HG02943 (cell line): ENCODE measurements around the gene OR6B3.
"Not testable (repeated sequence)": the region's sequence is repeated elsewhere in the genome, so short reads cannot be mapped to it uniquely, and the experiment has no call there.

Source experiments
- ATAC-seq: cut with Tn5 transposase; IDR thresholded peaks from one replicate; pipeline ENCODE4 v1.9.1; 2021; ENCODE audit warnings: mild to moderate bottlenecking, low read depth, moderate library complexity; ENCODE audit not compliant: unreplicated experiment

OR6B3 gene

DNA sequence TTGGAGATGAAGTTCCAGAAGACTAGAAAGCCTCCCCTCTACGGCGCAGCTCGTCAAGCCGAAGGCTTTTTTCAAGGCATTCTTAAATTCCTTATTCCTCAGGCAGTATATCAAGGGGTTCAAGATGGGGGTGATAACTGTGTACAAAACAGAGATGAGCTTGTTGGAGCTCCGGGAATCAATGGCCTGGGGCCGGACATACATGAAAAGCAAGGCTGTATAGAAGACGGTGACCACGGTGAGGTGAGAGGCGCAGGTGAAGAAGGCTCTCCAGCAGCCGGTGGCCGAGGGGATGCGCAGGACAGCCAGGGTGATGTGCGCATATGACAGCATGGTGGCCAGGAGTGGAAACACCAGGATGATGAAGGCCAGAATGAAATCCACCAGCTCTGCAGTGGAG is 8.2 kb downstream of the OR6B3 start:
- ATAC-seq, result no peak

DNA sequence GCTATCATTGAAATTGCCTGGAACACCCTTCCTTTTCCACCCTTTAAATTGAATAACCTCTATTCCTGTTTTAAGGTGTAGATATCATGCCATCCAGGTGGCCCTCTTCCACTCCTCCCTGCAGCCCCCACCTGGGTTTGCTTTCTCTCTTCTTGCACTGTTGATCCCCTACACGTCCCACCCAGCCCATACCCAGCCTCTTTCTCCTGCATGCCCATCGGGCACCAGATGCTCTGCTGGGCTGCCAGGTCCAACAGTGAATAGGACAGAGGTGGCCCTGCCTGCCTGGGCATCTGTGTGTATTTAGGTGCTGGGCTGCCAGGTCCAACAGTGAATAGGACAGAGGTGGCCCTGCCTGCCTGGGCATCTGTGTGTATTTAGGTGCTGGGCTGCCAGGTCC is 9.2 kb downstream of the OR6B3 start:
- not testable (repeated sequence) for ATAC-seq

DNA sequence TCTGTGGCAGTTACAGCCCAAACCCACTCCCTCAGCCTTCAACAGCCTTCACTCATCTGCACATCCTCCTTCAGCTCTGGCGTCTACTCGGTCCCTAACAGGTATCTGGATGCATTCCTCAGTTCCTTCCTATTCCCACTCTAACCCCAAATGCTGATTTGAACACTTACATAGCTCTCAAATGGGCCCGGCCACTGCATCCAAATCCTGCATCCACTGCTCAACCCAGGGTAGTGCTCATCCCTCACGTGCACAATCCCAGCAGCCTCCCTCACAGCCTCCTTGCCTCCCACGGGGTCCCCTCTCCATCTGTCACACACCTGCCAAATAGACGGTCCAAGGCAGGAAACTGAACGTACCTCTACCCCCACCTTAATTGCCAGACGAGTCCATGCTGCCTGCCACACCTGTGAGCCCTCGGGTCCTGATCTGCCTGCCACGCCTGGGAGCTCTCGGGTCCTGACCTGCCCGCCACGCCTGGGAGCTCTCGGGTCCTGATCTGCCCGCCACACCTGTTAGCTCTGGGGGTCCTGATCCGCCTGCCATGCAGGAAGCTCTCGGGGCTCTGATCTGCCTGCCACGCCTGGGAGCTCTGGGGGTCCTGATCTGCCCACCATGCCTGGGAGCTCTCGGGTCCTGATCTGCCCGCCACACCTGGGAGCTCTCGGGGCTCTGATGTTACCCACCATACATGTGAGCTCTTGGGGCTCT is 9.9 kb downstream of the OR6B3 start:
- ATAC-seq, result no peak

DNA sequence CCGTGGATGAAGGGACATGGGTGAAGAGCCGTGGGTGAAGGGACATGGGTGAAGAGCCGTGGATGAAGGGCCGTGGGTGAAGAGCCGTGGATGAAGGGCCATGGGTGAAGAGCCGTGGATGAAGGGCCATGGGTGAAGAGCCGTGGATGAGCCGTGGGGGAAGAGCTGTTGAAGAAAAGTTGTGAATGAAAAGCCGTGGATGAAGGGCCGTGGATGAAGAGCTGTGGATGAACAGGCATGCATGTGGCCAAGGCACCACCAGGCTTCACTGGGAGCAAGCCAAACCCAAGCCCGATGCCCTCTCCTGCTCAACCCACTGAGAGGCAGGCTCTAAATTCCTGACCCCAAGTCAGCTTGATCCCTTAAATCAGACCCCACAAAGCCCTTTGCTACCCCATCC is 10.6 kb downstream of the OR6B3 start:
- no peak for ATAC-seq

DNA sequence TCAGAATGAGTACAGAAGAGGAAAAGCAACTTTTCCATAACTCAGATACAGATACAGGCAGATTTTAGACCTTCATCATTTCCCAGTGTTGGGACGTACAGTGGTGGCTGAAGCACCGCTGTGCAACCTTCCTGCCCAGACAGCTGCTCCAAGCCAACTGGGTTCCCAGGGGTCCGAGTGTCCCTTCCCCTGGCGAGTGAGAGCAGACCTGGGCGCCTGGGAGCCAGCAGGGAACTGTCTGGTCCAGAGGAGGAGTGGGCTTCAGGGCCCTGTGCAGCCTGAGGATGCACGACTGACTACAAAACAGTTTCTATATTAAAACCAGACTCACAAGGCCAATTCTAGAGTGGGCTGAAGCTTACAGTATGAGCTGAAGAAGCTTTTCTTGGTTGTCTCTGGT is 12.0 kb downstream of the OR6B3 start:
- ATAC-seq, result no peak

DNA sequence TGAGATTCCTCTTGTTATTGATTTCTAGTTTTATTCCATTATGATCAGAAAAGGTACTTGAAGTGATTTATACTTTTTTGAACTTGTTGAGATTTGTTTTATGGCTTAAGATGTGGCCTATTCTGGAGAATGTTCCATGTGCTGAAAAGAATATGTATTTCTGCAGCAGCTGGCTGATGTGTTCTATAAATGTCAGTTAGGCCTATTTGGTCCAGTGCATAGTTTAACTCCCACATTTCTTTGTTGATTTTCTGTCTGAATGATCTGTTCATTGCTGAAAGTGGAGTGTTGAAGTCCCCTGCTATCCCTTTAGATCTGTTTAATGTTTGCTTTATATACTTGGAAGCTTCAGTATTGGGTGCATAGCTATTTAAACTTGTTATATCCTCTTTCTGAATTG is 16.0 kb downstream of the OR6B3 start:
- ATAC-seq, result no peak

DNA sequence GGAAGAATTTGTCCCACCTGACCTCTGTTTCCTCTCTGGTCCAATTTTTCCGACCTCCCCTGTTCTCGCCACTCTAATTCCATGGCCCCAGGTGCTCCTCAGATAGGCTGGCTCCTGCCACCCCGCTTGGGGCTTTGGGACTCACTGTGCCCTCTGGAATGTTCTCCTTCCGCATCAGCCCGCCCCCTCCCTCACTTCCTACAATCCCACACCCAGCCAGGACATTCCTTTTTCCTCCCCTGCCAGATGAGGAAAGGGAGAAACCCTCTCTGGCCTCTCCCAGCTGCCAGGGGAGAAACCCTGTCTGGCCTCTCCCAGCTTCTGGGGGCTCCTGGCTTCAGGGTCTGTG is 20.0 kb downstream of the OR6B3 start:
- no peak for ATAC-seq

DNA sequence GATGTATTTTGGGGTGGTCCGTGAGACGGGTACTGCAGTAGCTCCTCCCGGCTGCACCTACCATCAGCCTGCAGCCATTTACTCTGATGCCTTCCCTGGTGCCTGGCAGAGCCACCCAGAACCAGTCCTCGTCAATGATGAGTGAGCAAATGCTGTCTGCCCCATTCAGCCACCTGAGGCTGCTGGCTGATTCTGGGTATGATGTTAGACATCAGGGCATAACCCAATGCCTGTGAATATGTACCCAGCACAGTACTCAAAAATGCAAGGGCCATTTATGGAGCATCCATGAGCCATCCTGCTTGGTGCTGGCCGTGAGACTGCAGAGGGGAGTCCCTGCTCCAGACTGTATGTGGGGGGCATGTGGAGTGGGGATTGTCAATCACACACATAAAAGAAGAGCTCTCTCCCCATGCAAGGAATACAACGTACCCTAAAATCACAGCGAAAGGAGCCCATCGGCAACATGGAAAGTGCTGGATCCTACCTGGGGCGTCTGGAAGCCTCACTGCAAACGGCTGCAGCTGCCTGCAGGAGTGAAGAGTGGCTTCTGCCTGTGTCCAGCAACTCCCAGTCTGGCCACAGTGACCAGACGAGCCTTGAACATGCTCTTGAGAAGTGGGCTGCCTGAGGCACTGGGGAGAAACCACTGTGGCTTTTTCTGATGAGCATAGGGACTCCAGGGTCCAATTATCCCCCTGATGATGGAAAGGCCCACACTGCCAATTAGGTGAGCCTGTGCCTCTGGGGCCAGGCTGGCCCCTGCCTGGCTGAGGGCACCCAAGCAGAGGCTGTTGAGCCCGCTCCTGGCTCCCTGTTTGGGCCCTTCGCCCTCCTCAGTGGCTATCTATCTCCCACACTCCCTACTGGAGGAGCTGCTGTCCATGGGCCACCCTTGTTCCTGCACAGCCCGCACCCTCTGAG is 20.7 kb downstream of the OR6B3 start:
- ATAC-seq, result no peak

DNA sequence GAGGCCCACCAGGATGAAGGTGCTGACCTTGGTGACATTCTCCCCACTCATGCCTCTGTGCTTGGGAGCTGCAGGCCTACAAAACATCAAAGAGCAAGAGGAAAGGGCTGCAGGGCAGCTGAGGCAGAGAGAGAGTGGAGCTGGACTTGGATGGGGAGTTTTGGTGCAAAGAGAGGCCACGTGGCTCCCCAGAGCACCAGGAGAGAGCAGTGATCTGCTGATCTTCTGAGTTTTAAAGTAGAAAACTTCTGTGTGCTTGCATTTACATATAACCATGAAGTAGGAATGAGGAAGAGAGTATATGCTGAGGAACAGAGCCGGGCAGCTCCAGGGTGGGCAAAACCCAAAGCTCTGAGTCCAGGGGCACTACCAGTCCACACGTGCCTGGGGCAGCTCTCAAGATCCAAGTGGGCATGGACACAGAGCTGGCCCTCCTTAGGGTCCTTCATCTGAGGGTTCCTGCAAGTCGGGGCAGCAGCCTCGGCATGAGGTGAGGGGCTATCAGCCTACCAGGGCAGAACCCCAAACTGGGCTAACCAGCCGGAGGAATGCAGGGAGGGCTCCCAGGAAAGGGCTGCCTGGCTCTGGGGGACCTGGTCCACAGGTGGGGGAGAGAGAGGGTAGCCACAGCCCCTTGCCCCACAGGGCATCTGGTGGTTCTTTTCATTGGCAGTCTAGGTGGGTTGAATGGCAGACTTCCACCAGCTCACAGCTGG is 22.8 kb downstream of the OR6B3 start, which contains the start of gene OR6B2:
OR6B2 (minus strand) TSS at position 51 of the 716 bp plus-strand sequence; CDS start at position 51, 0 bp downstream.
- no peak for ATAC-seq

DNA sequence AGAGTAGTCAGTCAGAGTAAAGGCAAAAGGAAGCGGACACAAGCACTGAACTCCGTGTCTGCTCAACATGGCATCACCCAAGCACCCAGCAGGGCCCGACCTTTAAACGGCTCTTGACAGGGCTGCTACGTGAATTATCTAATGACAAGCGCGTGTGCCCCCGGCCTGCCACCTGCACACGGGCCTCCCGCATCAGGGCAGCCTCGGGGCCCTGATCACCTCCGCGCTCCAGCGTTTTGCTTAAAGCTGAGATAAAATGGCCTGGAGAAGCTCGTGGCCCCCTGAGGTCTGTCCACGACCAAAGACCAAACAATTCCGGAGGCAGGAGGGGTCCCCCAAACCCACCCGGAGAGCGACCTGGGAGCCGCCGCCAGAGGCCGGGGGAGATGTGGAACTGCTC is 28.6 kb downstream of the OR6B3 start:
- ATAC-seq, result peak; percentile 24

DNA sequence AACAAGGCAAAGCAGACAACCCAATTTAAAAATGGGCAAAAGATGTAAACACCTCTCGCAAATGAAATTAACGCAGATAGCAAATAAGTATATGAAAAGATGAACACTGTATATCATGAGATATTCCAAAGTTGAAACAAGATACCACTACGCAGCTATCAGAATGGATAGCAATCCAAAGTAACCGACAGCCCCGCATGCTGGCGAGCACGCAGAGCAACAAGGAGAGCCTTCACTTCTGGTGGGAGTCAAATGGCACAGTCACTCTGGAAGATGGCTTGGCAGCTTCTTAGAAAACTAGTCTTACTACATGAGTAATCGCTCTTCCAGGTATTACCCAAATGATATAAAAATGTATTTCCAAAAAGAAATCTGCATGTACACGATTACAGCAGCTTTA is 29.5 kb downstream of the OR6B3 start:
- no peak for ATAC-seq

DNA sequence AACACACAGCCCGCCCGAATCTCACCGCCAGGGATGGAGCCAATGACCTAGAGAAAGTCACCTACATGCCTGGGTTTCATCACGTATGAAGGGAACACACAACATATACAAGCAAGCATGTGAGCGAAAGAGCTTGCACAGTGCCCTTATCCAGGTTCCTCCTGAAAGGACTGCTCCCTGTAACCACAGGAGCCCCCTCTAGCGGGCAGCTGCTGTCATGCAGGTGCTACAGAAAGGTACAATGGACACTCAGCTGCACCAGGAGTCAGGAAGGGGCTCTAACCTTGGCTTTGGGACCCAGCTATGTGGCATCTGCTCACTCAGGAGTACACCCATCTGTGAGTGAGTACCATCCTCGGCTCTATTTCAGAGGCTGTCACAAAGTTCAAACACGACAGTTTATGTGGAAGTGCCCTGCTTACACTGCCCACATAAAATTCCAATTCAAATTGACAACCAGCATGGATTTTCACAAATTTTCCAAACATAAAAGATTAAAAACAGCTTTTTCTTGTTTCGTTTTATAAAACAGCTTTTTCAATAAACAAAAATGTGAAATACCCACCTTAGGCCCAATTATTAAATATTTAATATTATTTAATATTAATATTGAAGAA is 31.7 kb downstream of the OR6B3 start:
- ATAC-seq, result no peak

DNA sequence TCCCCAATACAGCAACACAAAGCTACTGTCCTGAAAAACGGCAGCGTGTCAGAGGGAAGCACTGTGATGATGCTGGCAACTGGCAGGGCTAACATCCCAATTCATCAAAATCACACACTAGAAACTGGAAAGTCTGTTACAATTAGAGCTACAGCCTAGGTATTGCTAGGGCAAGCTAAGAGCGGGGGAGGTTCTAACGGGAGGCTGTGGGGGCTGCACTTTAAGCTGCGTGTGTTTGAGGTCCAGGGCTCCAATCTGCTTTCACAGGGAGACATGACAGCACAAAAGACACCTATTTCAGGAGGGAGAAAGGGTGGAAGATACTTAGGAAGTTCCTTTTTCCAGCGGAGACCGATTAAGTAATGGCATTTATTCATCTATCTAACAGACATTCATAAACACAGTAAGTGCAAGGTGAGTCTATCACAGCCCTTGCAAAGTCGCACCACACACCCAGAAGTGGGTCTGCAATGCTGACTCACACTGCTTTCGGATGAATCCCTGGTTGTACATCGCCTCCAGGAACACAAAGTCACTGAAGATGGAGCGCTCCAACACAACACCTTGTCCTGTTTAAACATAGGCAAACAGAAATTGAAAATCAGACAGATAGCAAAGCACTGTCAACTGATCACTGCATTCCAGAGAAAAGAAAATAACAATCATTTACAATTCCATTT is 35.1 kb downstream of the OR6B3 start:
- ATAC-seq, result no peak

DNA sequence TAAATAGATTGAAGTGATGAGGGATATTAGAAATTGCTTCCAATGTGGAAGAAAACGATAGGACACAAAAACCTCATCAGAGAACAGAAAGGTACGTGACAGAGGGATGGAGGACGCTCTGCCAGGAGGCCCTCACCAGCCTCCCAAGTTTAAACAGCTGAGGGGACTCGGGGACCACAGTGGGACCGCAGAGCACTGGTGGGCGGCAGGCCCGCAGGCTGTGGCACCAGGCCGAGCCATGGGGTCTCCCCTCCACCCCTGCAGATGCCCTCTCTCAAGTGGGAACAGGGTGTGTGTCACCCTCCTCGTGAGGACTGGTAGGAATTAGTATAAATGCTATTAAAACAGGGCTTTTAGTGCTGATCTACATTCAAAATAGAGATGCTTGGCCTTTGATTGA is 39.0 kb downstream of the OR6B3 start:
- ATAC-seq, result no peak

DNA sequence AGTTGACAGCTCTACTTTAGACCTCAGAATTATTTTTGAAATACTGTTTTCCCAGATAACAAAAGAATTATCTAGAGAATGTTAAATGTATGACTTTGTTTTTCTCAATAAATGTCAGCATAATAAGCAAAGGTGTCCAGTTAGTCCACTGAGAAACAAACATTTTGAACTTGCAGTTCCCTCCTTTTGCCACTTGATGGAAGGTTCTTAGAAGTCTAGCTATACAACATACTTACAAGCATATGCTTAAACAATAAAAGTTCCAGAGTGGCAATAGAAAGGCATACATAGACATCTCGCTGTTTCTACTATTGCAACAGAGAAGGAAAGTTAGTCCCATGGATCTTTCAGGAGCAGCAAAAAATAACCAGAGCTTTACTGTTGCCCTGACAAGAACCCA is 40.0 kb downstream of the OR6B3 start:
- no peak for ATAC-seq

DNA sequence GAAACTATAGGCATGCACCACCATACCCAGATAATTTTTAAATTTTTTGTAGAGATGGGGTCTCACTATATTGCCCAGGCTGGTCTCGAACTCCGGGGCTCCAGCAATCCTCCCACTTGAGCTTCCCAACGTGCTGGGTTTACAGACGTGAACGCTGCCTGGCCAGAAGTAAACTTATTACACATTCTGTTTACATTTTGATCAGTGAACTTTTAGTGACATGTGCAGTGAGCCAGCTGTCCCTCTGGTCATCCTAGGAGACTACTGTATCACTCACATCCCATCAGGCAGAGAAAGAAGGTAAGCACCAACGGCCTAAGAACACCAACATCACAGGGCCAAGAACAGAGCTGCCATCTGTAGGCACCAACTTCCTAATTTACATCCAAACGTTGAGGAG is 50.3 kb downstream of the OR6B3 start:
- no peak for ATAC-seq

DNA sequence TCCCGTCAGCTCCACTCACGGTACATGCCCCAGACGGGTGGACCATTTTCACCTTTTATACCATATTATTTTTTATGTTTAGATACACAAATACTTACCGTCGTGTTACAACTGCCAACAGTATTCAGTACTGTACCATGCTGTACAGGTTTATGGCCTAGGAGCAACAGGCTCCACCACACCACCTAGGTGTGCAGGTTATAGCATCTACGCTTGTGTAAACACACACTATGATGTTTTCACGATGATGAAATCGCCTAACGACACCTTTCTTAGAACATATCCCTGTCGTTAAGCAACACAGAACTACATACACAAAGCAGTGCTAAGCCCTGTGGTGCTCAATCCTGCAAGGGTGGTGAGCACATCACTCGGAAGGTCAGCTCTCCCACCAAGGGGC is 52.6 kb downstream of the OR6B3 start:
- ATAC-seq, result no peak

DNA sequence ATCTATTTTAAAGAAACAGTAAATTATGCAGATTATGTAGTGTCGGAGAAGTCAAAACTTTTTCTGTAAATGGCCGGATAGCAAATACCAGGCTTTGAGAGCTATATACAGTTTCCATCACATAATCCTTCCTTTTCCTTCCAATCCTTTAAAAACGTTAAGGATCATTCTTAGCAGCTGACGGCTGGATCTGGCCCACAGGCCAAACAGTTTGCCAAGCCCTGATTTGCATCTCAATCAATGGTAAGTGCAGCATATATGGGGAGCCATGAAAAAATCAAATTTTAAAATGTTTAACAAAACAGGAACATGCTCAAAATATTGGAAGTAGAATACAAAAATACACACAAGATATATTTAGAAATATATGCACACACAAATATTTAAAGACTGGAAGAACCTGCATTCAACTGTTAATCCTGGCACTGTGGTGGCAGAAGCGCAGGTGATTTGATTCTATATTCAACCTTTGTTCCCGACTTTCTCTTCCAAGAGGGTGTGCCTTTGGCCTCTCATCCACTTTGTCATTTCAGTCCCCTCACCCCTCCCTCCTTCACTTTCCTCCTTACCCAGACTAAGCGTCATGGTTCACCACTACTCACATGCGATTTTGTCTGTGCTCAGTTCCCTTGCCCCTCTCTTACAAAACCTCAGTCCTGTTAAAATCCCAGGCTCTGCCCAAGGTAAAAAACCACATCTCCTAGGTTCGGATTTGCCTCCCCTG is 55.5 kb downstream of the OR6B3 start:
- no peak for ATAC-seq
